LNCAP (cell line): Measurements from ENCODE around the gene GALNT10.

Experiments
- CTCF ChIP-seq: fragments of 450-650 bp; IDR thresholded peaks from 2 replicates; pipeline ENCODE4 v1.5.1; 2017; ENCODE audit warnings: mild to moderate bottlenecking

GALNT10 gene

GRCh38 chr5:154199671-154200220 is 9.2 kb downstream of the GALNT10 start:
- TF ChIP-seq CTCF: no peak

- no peak for TF ChIP-seq CTCF
These were observed 9.7 kb downstream of the GALNT10 start for GRCh38 chr5:154200221-154200620.

GRCh38 chr5:154201108-154201769 is 10.7 kb downstream of the GALNT10 start:
- TF ChIP-seq CTCF: no peak

GRCh38 chr5:154202379-154203260 is 12.1 kb downstream of the GALNT10 start:
- TF ChIP-seq CTCF: no peak

GRCh38 chr5:154203798-154204578 is 13.5 kb downstream of the GALNT10 start:
- TF ChIP-seq CTCF: no peak

- TF ChIP-seq CTCF: no peak
These were observed 15.0 kb downstream of the GALNT10 start for GRCh38 chr5:154205441-154206117.

- TF ChIP-seq CTCF: no peak
These were observed 15.8 kb downstream of the GALNT10 start for GRCh38 chr5:154206311-154206710.
